Keratinocyte (primary cell): ENCODE data around the gene PHF23.

Source experiments
- EZH2 ChIP-seq: IDR thresholded peaks from one replicate; pipeline ENCODE4 v1.6.1; 2012; ENCODE audit warnings: inconsistent platforms, mild to moderate bottlenecking, low read length, moderate library complexity
- TF ChIP-seq, protein P1 (sequence below), 3 experiments: IDR thresholded peaks in 1 of 3; conservative IDR thresholded peaks in 1 of 3; optimal IDR thresholded peaks in 1 of 3; 2 replicates in 2 of 3; 3 replicates in 1 of 3; pipeline versions ENCODE3 to v1.5.1; 2011; ENCODE audit warnings: low read length in 3 of 3, mild to moderate bottlenecking in 3 of 3, moderate library complexity in 2 of 3, control low read depth in 1 of 3, inconsistent platforms in 1 of 3; ENCODE audit not compliant: insufficient read depth in 2 of 3; ENCODE audit errors: extremely low read depth in 1 of 3

DNA sequence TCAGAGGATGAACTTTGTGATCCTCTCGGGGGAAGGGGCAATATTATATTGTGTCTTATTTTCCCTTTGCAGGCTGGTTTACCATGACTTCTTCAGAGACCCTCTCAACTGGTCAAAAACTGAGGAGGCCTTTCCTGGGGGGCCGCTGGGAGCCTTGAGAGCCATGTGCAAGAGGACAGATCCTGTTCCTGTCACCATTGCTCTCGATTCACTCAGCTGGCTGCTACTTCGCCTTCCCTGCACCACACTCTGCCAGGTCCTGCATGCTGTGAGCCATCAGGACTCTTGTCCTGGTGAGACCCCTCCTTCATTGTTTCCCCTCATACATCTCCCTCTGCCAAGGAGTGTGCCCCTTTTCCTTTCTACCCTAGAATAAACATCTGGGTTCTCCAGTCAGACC lies 15.3 kb upstream of the PHF23 start:
- TF ChIP-seq, protein P1, sequence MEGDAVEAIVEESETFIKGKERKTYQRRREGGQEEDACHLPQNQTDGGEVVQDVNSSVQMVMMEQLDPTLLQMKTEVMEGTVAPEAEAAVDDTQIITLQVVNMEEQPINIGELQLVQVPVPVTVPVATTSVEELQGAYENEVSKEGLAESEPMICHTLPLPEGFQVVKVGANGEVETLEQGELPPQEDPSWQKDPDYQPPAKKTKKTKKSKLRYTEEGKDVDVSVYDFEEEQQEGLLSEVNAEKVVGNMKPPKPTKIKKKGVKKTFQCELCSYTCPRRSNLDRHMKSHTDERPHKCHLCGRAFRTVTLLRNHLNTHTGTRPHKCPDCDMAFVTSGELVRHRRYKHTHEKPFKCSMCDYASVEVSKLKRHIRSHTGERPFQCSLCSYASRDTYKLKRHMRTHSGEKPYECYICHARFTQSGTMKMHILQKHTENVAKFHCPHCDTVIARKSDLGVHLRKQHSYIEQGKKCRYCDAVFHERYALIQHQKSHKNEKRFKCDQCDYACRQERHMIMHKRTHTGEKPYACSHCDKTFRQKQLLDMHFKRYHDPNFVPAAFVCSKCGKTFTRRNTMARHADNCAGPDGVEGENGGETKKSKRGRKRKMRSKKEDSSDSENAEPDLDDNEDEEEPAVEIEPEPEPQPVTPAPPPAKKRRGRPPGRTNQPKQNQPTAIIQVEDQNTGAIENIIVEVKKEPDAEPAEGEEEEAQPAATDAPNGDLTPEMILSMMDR (optimal IDR thresholded peaks at IDR 0.05 in 1 of 3, IDR thresholded peaks at IDR 0.05 in 1 of 3, conservative IDR thresholded peaks at IDR 0.05 in 1 of 3; ENCODE audit: extremely low read depth in 1 of 3, insufficient read depth in 2 of 3, low read length in 3 of 3): no peak
- TF ChIP-seq EZH2: no peak
